Thoracic aorta (tissue), 2 donors: ENCODE results near the gene PI4K2B. TPM values are rescaled to one million over a fixed set of nuclear protein-coding genes. Genes with fewer than 3 reads are reported as not detected.

Experiments used
- ATAC-seq: fragments of 150-250 bp; one replicate; pipeline ENCODE4 v1.8.0; 2017; ENCODE audit warnings: low read depth; ENCODE audit not compliant: insufficient number of reproducible peaks, low FRiP score
- DNase-seq: peaks from one replicate; pipeline ENCODE4 v3.0.0-alpha.2; 2020; ENCODE audit warnings: low spot score
- H3K27ac ChIP-seq, 2 donors: fragments of 200-600 bp; sonication (generic); 1 replicate in 1 of 2; 2 replicates in 1 of 2; pipeline ENCODE4 v1.5.1; 2016; ENCODE audit warnings: mild to moderate bottlenecking in 2 of 2, moderate library complexity in 2 of 2
- H3K27me3 ChIP-seq: fragments of 200-600 bp; sonication (generic); replicated peaks from 2 replicates; pipeline ENCODE4 v1.6.0; 2016; ENCODE audit warnings: mild to moderate bottlenecking; ENCODE audit not compliant: insufficient read depth
- H3K36me3 ChIP-seq: fragments of 200-600 bp; sonication (generic); one replicate; pipeline ENCODE4 v1.5.1; 2016
- H3K4me1 ChIP-seq, 2 donors: fragments of 200-600 bp; sonication (generic); 1 replicate in 1 of 2; 2 replicates in 1 of 2; pipeline versions ENCODE4 v1.5.1 to v1.6.0; 2016; ENCODE audit warnings: low read depth in 2 of 2, mild to moderate bottlenecking in 1 of 2; ENCODE audit not compliant: control insufficient read depth in 1 of 2
- H3K4me3 ChIP-seq: fragments of 200-600 bp; sonication (generic); 2 replicates; pipeline ENCODE4 v1.5.1; 2016; ENCODE audit warnings: mild to moderate bottlenecking
- H3K9me3 ChIP-seq: fragments of 200-600 bp; sonication (generic); 2 replicates; pipeline ENCODE4 v1.5.1; 2016
- total RNA-seq, 2 donors: library from RNA; depleted of rRNA; stranded (reverse); fragments of >200 nt; gene quantifications; one replicate each; pipeline versions ENCODE4 v1.1.0 to v1.2.3, GENCODE V29; 2016
- TF ChIP-seq, protein P1 (sequence below): fragments of 200-600 bp; sonication (generic); IDR thresholded peaks from one replicate; pipeline ENCODE4 v1.5.1; 2019; ENCODE audit warnings: antibody characterized with exemption

The PI4K2B gene
- total RNA-seq, 2 donors from 2014 or later = 11.8 to 12.9 TPM

DNA sequence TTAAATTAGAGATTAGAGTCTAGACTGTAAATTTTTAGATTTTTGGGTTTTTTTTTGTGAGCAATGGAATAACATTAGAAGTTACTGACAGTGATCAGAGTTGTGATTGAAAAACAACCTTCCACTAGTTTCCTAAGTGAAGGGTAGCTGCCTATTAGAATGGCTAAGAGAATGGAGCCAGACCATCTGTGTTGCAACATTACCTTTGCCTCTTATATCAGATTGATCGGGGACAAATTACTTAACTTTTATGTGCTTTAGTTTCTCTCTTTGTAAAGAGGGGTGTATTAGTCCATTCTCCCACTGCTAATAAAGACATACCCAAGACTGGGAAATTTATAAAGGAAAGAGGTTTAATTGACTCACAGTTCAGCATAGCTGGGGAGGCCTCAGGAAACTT, 12.5 kb upstream of the PI4K2B start:
- Histone ChIP-seq H3K27ac (no peak overlapping the region), H3K9me3 (peaks cover 34% of the 10 kb centered on the region), H3K4me1 (no peaks in the 10 kb centered on the region), H3K4me3 (no peak overlapping the region), H3K27me3 (no peaks in the 10 kb centered on the region), H3K36me3 (no peaks in the 10 kb centered on the region)
- no peak for DNase-seq
- ATAC-seq = no peak
- TF ChIP-seq, protein P1, sequence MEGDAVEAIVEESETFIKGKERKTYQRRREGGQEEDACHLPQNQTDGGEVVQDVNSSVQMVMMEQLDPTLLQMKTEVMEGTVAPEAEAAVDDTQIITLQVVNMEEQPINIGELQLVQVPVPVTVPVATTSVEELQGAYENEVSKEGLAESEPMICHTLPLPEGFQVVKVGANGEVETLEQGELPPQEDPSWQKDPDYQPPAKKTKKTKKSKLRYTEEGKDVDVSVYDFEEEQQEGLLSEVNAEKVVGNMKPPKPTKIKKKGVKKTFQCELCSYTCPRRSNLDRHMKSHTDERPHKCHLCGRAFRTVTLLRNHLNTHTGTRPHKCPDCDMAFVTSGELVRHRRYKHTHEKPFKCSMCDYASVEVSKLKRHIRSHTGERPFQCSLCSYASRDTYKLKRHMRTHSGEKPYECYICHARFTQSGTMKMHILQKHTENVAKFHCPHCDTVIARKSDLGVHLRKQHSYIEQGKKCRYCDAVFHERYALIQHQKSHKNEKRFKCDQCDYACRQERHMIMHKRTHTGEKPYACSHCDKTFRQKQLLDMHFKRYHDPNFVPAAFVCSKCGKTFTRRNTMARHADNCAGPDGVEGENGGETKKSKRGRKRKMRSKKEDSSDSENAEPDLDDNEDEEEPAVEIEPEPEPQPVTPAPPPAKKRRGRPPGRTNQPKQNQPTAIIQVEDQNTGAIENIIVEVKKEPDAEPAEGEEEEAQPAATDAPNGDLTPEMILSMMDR = no peak

DNA sequence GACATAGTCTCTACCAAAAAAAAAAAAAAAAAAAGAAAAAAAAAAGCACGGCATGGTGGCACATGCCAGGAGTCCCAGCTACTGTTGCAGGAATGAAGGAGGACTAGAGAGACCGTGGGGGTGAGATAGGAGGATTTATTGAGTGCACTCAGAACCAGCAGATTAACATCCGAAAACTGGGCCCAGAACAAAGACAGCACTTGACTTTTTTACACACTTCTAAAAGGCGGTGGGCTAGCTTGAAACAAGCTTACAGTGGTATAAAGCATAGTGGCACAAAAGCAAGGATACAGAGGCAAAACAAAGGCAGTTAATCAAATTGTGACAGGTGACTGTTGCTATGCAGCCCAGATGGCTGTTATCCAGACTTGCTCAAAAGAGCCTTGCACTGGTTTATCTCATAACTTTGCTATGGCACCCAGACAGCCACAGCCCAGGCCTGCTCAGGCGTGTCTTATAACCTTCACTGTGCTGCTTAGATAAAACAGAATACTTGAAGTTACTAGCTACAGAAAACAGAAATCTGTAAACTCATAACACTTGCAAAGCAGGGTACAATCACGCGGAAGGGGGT, 9.9 kb upstream of the PI4K2B start:
- ATAC-seq = no peak
- H3K27ac ChIP-seq = no peak overlapping the region
- H3K4me3 ChIP-seq = no peak overlapping the region
- DNase-seq = no peak
- H3K9me3 ChIP-seq = peaks cover 41% of the 10 kb centered on the region
- TF ChIP-seq, protein P1 = no peak
- no peaks in the 10 kb centered on the region for H3K27me3 ChIP-seq
- H3K36me3 ChIP-seq = no peaks in the 10 kb centered on the region
- no peaks in the 10 kb centered on the region for H3K4me1 ChIP-seq

DNA sequence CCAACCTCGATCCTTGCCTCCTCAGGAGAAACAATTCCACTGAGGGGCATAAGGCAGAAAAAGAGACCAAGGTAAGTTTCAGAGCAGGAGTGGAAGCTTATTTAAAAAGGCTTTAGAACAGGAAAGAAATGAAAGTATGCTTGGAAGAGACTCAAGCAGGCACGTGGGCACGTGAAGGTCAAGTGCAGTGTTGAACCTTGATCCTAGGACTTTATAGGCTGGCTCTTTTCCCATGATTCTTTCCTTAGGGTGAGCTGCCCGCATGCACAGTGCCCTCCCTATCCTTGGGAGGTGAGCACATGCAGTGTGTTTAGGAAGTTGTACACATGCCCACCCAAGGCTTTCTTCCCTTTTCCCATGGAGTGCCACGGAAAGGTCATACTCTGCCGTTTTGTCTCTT, 4.0 kb upstream of the PI4K2B start:
- no peak for ATAC-seq
- H3K27ac ChIP-seq = no peak overlapping the region
- H3K9me3 ChIP-seq = peaks cover 30% of the 10 kb centered on the region
- DNase-seq = no peak
- H3K4me1 ChIP-seq = no peaks in the 10 kb centered on the region
- H3K36me3 ChIP-seq = no peaks in the 10 kb centered on the region
- TF ChIP-seq, protein P1 = no peak
- no peaks in the 10 kb centered on the region for H3K27me3 ChIP-seq
- H3K4me3 ChIP-seq = no peak overlapping the region

DNA sequence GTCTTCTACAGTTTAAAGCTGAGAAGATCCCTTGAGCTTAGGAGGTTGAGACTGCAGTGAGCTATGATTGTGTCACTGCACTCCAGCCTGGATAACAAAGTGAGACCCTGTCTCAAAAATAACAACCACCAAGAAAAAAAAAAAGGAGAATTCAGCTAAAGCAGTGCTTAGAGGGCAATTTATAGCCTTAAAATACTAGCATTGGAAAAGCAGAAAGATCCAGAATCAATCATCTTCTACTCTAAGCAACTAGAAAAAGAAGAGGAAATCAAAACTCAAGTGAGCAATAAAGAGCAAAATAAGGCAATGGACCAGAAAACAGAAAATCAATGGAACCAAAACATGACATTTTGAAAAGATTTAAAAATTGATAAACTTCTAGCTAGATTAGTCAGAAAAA, 639 bp upstream of the PI4K2B start:
- ATAC-seq (no peak), DNase-seq (no peak)
- peak overlapping the region; percentile 91 to 93 for H3K27ac ChIP-seq
- H3K4me3 ChIP-seq = peak overlapping the region; percentile 91
- TF ChIP-seq, protein P1 = no peak
- H3K36me3 ChIP-seq = no peaks in the 10 kb centered on the region
- H3K4me1 ChIP-seq = peaks cover 6 to 7% of the 10 kb centered on the region in 2 donors
- peaks cover 15% of the 10 kb centered on the region for H3K9me3 ChIP-seq
- H3K27me3 ChIP-seq = no peaks in the 10 kb centered on the region

DNA sequence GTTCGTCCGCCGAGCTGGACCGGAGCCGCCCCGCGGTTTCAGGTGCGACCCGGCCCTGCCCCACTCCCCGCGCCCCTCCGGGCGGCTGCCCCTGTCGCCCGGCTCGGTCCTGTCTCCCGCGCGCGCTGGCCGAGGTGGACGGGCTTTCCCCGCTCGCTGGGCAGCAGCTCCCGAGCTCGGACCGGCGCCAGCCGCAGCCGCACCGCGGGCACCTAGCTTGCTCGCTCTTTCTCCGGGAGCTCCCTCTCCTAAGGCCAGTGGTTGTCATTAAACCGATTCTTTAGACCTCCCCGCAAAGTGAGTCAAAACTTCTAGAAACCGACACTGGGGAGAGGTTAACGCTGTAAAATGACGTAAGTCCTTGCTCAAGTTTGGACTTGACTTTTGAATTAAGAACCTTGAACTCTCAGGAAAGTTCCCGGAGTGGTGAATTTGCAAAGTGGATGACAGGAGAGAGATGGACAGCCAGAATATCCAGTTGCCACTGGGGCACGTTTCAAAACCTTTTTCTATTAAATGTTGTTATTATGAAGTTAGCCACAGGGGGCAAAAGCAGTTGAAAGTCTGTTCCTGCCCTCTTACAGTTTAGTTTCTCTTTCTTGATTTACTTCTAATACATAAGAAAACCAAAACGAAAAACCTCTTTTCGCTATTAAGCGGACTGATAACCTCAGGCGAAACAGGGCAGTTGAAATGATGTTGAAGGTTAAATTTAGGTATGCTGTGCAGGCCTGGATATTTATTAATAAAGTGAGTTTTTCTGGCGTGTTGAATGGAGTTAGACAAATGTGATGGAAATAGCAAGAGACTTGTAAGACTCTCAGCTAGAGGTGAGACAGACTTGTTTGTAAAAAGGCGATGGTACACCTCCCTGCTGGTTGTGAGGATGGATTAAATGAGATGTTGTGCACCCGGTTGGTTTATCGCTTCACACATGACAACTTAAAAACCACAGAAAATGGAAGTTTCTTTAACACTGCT, 847 bp downstream of the PI4K2B start:
- ATAC-seq = peak; percentile 56
- no peaks in the 10 kb centered on the region for H3K27me3 ChIP-seq
- peak overlapping the region; percentile 91 to 93 for H3K27ac ChIP-seq
- DNase-seq = no peak
- peaks cover 12% of the 10 kb centered on the region for H3K9me3 ChIP-seq
- no peaks in the 10 kb centered on the region for H3K36me3 ChIP-seq
- TF ChIP-seq, protein P1 = peak; percentile 44
- peak overlapping the region; percentile 91 for H3K4me3 ChIP-seq
- peaks cover 6 to 7% of the 10 kb centered on the region in 2 donors for H3K4me1 ChIP-seq
